Measurements from ENCODE around the gene SPINK4.

DNA sequence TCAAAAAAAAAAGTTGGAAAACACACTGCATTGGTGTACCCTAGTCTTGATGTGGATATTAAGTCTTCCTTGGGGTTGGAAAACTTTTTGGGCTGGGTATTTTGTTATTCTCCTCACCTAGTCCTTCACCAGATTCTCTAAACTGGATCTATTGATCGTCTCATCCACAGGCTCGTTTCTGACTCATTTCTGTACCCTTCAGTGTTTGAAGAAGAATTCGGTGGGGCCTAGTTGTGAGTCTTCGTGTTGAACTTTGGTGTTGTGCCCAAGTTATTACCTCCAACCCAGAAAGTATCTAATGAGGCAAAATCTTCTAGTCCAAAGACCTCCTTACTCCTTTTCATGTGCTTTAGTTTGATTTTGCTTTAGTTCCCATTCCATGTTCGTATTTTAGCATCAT, 51.9 kb downstream of the SPINK4 start:
- TF ChIP-seq EZH2 (IDR thresholded peaks at IDR 0.05; ENCODE audit: borderline replicate concordance, low read length), result no peak
- TF ChIP-seq, protein P1, sequence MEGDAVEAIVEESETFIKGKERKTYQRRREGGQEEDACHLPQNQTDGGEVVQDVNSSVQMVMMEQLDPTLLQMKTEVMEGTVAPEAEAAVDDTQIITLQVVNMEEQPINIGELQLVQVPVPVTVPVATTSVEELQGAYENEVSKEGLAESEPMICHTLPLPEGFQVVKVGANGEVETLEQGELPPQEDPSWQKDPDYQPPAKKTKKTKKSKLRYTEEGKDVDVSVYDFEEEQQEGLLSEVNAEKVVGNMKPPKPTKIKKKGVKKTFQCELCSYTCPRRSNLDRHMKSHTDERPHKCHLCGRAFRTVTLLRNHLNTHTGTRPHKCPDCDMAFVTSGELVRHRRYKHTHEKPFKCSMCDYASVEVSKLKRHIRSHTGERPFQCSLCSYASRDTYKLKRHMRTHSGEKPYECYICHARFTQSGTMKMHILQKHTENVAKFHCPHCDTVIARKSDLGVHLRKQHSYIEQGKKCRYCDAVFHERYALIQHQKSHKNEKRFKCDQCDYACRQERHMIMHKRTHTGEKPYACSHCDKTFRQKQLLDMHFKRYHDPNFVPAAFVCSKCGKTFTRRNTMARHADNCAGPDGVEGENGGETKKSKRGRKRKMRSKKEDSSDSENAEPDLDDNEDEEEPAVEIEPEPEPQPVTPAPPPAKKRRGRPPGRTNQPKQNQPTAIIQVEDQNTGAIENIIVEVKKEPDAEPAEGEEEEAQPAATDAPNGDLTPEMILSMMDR (IDR thresholded peaks at IDR 0.05; ENCODE audit: low read length), result no peak

Data from OCI-LY1 (cell line).